Gastroesophageal sphincter (tissue), 3 donors: ENCODE data around the gene ARHGAP42.

Experiments
- EP300 ChIP-seq: sonication (generic); formaldehyde crosslinking; IDR thresholded peaks from one replicate; pipeline ENCODE4 v1.6.1; 2017; ENCODE audit warnings: antibody characterized with exemption, mild to moderate bottlenecking
- POLR2A ChIP-seq, 2 donors: fragments of 450-650 bp; IDR thresholded peaks; one replicate each; pipeline ENCODE4 v1.6.1; 2017; ENCODE audit warnings: antibody characterized with exemption in 2 of 2, mild to moderate bottlenecking in 2 of 2, moderate library complexity in 1 of 2
- POLR2AphosphoS5 ChIP-seq: sonication (generic); formaldehyde crosslinking; IDR thresholded peaks from one replicate; pipeline ENCODE4 v1.6.1; 2017; ENCODE audit warnings: antibody characterized with exemption
- TF ChIP-seq, protein P1 (sequence below), 4 experiments: fragments of 200-600 bp in 2 of 4; fragments of 450-650 bp in 2 of 4; sonication (generic) in 1 of 4; IDR thresholded peaks; one replicate each; pipeline ENCODE4 v1.5.1; 2017 to 2019; ENCODE audit warnings: antibody characterized with exemption in 4 of 4, mild to moderate bottlenecking in 2 of 4, moderate library complexity in 2 of 4

DNA sequence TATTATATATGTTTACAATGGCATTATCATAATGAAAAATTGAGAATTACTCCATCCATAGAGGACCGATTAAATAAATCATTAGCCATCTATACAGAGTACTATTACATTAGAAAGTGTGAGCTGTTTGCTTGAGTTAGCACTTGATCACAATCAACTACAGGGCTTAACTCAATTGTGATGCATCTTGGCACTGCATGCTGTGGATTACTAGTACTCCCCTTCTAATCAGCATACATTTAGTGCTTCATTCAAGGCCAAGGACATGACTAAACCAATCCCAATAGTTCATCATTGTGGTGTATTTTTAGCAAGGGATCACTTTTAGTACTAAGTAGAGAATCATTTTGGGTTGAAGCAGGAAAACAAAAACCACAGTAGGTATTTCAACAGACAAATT, 23.5 kb upstream of the ARHGAP42 start:
- TF ChIP-seq, protein P1, sequence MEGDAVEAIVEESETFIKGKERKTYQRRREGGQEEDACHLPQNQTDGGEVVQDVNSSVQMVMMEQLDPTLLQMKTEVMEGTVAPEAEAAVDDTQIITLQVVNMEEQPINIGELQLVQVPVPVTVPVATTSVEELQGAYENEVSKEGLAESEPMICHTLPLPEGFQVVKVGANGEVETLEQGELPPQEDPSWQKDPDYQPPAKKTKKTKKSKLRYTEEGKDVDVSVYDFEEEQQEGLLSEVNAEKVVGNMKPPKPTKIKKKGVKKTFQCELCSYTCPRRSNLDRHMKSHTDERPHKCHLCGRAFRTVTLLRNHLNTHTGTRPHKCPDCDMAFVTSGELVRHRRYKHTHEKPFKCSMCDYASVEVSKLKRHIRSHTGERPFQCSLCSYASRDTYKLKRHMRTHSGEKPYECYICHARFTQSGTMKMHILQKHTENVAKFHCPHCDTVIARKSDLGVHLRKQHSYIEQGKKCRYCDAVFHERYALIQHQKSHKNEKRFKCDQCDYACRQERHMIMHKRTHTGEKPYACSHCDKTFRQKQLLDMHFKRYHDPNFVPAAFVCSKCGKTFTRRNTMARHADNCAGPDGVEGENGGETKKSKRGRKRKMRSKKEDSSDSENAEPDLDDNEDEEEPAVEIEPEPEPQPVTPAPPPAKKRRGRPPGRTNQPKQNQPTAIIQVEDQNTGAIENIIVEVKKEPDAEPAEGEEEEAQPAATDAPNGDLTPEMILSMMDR (IDR thresholded peaks at IDR 0.05) = no peak
- TF ChIP-seq POLR2AphosphoS5 (no peak), POLR2A (IDR thresholded peaks at IDR 0.05) (no peak), EP300 (no peak)
